ENCODE results near the gene MYMK. TPM values are rescaled to one million over a fixed set of nuclear protein-coding genes. Genes with fewer than 3 reads are reported as not detected.

Gene MYMK
- total RNA-seq, 1 experiment from 2014 or later, result not detected

GRCh38 chr9:133551446-133551845 is 26.7 kb upstream of the MYMK start:
- no peaks in the 10 kb centered on the region for H3K9me3 ChIP-seq (replicated peaks)
- H3K4me1 ChIP-seq (replicated peaks), result no peaks in the 10 kb centered on the region
- no peaks in the 10 kb centered on the region for H3K27me3 ChIP-seq (replicated peaks)
- H3K36me3 ChIP-seq, result no peaks in the 10 kb centered on the region
- DNase-seq (ENCODE audit: low read depth in 1 of 2, low spot score in 2 of 2), result no peak
- no peak overlapping the region for H3K27ac ChIP-seq
- no peak overlapping the region for H3K4me3 ChIP-seq

GRCh38 chr9:133547116-133547515 is 22.4 kb upstream of the MYMK start:
- Histone ChIP-seq H3K9me3 (replicated peaks) (no peaks in the 10 kb centered on the region), H3K27ac (no peak overlapping the region), H3K4me3 (no peak overlapping the region), H3K4me1 (replicated peaks) (no peaks in the 10 kb centered on the region), H3K27me3 (replicated peaks) (0 out of 2 replicates have a peak, but pooled peaks cover 4% of the 10 kb centered on the region), H3K36me3 (no peaks in the 10 kb centered on the region)
- DNase-seq (ENCODE audit: low read depth in 1 of 2, low spot score in 2 of 2), result no peak

GRCh38 chr9:133546287-133546680 is 21.5 kb upstream of the MYMK start:
- no peaks in the 10 kb centered on the region for H3K36me3 ChIP-seq
- H3K9me3 ChIP-seq (replicated peaks), result no peaks in the 10 kb centered on the region
- H3K4me3 ChIP-seq, result no peak overlapping the region
- 0 out of 2 replicates have a peak, but pooled peaks cover 4% of the 10 kb centered on the region for H3K27me3 ChIP-seq (replicated peaks)
- H3K4me1 ChIP-seq (replicated peaks), result no peaks in the 10 kb centered on the region
- H3K27ac ChIP-seq, result no peak overlapping the region
- no peak for DNase-seq (ENCODE audit: low read depth in 1 of 2, low spot score in 2 of 2)

- H3K36me3 ChIP-seq, result no peaks in the 10 kb centered on the region
- H3K27ac ChIP-seq, result no peak overlapping the region
- no peak for DNase-seq (ENCODE audit: low read depth in 1 of 2, low spot score in 2 of 2)
- no peaks in the 10 kb centered on the region for H3K9me3 ChIP-seq (replicated peaks)
- 0 out of 2 replicates have a peak, but pooled peaks cover 4% of the 10 kb centered on the region for H3K27me3 ChIP-seq (replicated peaks)
- no peaks in the 10 kb centered on the region for H3K4me1 ChIP-seq (replicated peaks)
- H3K4me3 ChIP-seq, result no peak overlapping the region
Measured at GRCh38 chr9:133545494-133546286, 20.9 kb upstream of the MYMK start.

GRCh38 chr9:133543772-133544467 is 19.2 kb upstream of the MYMK start:
- Histone ChIP-seq H3K36me3 (no peaks in the 10 kb centered on the region), H3K4me1 (replicated peaks) (no peaks in the 10 kb centered on the region), H3K9me3 (replicated peaks) (no peaks in the 10 kb centered on the region), H3K27me3 (replicated peaks) (0 out of 2 replicates have a peak, but pooled peaks cover 4% of the 10 kb centered on the region), H3K4me3 (no peak overlapping the region), H3K27ac (no peak overlapping the region)
- DNase-seq (ENCODE audit: low read depth in 1 of 2, low spot score in 2 of 2), result no peak

GRCh38 chr9:133542002-133542401 is 17.2 kb upstream of the MYMK start:
- Histone ChIP-seq H3K27me3 (replicated peaks) (0 out of 2 replicates have a peak, but pooled peaks cover 4% of the 10 kb centered on the region), H3K36me3 (no peaks in the 10 kb centered on the region), H3K4me1 (replicated peaks) (no peaks in the 10 kb centered on the region), H3K9me3 (replicated peaks) (no peaks in the 10 kb centered on the region), H3K4me3 (no peak overlapping the region), H3K27ac (no peak overlapping the region)
- no peak for DNase-seq (ENCODE audit: low read depth in 1 of 2, low spot score in 2 of 2)

GRCh38 chr9:133540698-133541025 is 15.9 kb upstream of the MYMK start:
- no peaks in the 10 kb centered on the region for H3K36me3 ChIP-seq
- peaks cover 7% of the 10 kb centered on the region; the same call in 1 of the 2 replicates for H3K27me3 ChIP-seq (replicated peaks)
- no peak overlapping the region for H3K4me3 ChIP-seq
- H3K27ac ChIP-seq, result no peak overlapping the region
- H3K9me3 ChIP-seq (replicated peaks), result no peaks in the 10 kb centered on the region
- no peak for DNase-seq (ENCODE audit: low read depth in 1 of 2, low spot score in 2 of 2)
- no peaks in the 10 kb centered on the region for H3K4me1 ChIP-seq (replicated peaks)

- H3K4me1 ChIP-seq (replicated peaks), result no peaks in the 10 kb centered on the region
- H3K36me3 ChIP-seq, result no peaks in the 10 kb centered on the region
- peaks cover 8% of the 10 kb centered on the region; the same call in 1 of the 2 replicates for H3K27me3 ChIP-seq (replicated peaks)
- no peak for DNase-seq (ENCODE audit: low read depth in 1 of 2, low spot score in 2 of 2)
- H3K27ac ChIP-seq, result no peak overlapping the region
- no peaks in the 10 kb centered on the region for H3K9me3 ChIP-seq (replicated peaks)
- no peak overlapping the region for H3K4me3 ChIP-seq
Measured at GRCh38 chr9:133539991-133540697, 15.4 kb upstream of the MYMK start.

- peaks cover 15% of the 10 kb centered on the region for H3K27me3 ChIP-seq (replicated peaks)
- H3K36me3 ChIP-seq, result no peaks in the 10 kb centered on the region
- no peaks in the 10 kb centered on the region for H3K4me1 ChIP-seq (replicated peaks)
- no peak for DNase-seq (ENCODE audit: low read depth in 1 of 2, low spot score in 2 of 2)
- H3K9me3 ChIP-seq (replicated peaks), result no peaks in the 10 kb centered on the region
- no peak overlapping the region for H3K4me3 ChIP-seq
- no peak overlapping the region for H3K27ac ChIP-seq
Measured at GRCh38 chr9:133538851-133539833, 14.4 kb upstream of the MYMK start.

GRCh38 chr9:133538176-133538575 is 13.4 kb upstream of the MYMK start:
- DNase-seq (ENCODE audit: low read depth in 1 of 2, low spot score in 2 of 2), result no peak
- peaks cover 25% of the 10 kb centered on the region for H3K27me3 ChIP-seq (replicated peaks)
- no peak overlapping the region for H3K27ac ChIP-seq
- H3K4me3 ChIP-seq, result no peak overlapping the region
- H3K4me1 ChIP-seq (replicated peaks), result no peaks in the 10 kb centered on the region
- no peaks in the 10 kb centered on the region for H3K36me3 ChIP-seq
- no peaks in the 10 kb centered on the region for H3K9me3 ChIP-seq (replicated peaks)

GRCh38 chr9:133537257-133537656 is 12.5 kb upstream of the MYMK start:
- peaks cover 26% of the 10 kb centered on the region for H3K27me3 ChIP-seq (replicated peaks)
- no peak overlapping the region for H3K4me3 ChIP-seq
- H3K27ac ChIP-seq, result no peak overlapping the region

GRCh38 chr9:133536536-133536935 is 11.8 kb upstream of the MYMK start:
- no peaks in the 10 kb centered on the region for H3K36me3 ChIP-seq
- H3K4me1 ChIP-seq (replicated peaks), result no peaks in the 10 kb centered on the region
- H3K27ac ChIP-seq, result no peak overlapping the region
- H3K9me3 ChIP-seq (replicated peaks), result no peaks in the 10 kb centered on the region
- DNase-seq (ENCODE audit: low read depth in 1 of 2, low spot score in 2 of 2), result no peak
- H3K27me3 ChIP-seq (replicated peaks), result peaks cover 26% of the 10 kb centered on the region
- no peak overlapping the region for H3K4me3 ChIP-seq

More at GRCh38 chr9:133537257-133537656, 12.5 kb upstream of the MYMK start:
- no peaks in the 10 kb centered on the region for H3K9me3 ChIP-seq (replicated peaks)
- no peak for DNase-seq (ENCODE audit: low read depth in 1 of 2, low spot score in 2 of 2)
- H3K36me3 ChIP-seq, result no peaks in the 10 kb centered on the region
- H3K4me1 ChIP-seq (replicated peaks), result no peaks in the 10 kb centered on the region

GRCh38 chr9:133536080-133536479 is 11.3 kb upstream of the MYMK start:
- DNase-seq (ENCODE audit: low read depth in 1 of 2, low spot score in 2 of 2), result no peak
- H3K27ac ChIP-seq, result no peak overlapping the region
- H3K4me3 ChIP-seq, result no peak overlapping the region
- no peaks in the 10 kb centered on the region for H3K4me1 ChIP-seq (replicated peaks)
- H3K27me3 ChIP-seq (replicated peaks), result peaks cover 26% of the 10 kb centered on the region
- no peaks in the 10 kb centered on the region for H3K36me3 ChIP-seq
- no peaks in the 10 kb centered on the region for H3K9me3 ChIP-seq (replicated peaks)

Data from SJSA1 (cell line).